Jurkat, Clone E6-1 (cell line): ENCODE measurements around the gene GNAS.

Experiments used
- DNase-seq: peaks from one replicate; pipeline ENCODE4 v3.0.0-alpha.2; 2011; ENCODE audit warnings: low read depth, low spot score
- H3K4me3 ChIP-seq: 2 replicates; pipeline ENCODE4 v1.5.1; 2011; ENCODE audit warnings: mild to moderate bottlenecking, low read length, control low read depth, moderate library complexity

Gene GNAS

DNA sequence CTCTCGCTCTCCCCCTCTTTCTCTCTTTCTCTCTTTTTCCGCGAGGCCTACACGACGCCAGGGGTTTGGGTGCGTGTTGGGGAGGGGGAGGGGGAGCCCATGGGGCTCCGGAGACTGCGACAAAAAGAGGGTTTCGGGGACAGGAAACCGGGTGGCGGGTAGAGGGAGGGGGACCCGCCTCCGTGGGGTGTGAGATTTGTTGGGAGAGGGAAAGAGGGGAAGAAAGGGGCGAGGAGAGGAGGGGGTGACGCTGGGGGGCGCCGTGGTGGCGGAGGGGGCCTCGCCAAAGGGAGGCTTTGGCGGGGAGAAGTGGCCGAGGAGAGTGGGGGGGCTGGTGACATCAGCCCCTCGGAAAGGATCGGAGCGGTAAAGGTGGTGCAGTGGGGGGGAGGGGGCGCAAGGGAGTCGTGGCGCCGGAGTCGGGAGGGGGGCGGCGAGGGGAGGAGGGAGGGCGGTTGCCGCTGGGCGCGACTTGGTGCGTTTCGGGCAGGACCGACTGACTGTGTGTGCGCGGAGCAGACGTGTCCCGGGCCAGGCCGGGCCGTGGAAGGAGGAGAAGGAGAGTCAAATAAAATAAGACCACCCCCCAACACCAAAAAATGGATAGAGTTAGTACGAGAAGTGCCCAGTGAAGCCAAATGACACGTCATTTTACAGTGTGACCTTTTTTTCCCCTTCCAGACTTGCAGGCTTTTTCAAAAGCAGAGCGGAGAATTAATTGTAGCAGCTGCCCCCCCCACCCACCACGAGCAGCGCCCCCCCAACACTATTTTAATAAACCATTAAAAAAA lies 39.8 kb downstream of the GNAS start:
- peak overlapping the region; percentile 61 for H3K4me3 ChIP-seq
- peak; percentile 69 for DNase-seq

DNA sequence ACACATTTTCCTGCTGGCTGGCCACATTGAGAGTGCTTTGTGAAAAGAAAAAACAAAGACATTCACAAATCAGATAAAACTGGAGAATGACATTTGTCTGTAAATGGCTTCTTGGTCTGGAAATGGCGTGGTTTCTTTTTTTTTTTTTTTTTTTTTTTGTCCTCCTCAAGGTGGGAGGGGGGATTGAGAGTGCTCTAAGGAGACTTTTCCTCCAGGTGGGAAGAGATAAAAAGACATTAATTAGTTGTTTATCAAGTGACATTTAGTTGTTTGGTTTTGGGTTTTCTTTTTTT lies 40.4 kb downstream of the GNAS start:
- peak; percentile 28 for DNase-seq
- peak overlapping the region; percentile 61 for H3K4me3 ChIP-seq

DNA sequence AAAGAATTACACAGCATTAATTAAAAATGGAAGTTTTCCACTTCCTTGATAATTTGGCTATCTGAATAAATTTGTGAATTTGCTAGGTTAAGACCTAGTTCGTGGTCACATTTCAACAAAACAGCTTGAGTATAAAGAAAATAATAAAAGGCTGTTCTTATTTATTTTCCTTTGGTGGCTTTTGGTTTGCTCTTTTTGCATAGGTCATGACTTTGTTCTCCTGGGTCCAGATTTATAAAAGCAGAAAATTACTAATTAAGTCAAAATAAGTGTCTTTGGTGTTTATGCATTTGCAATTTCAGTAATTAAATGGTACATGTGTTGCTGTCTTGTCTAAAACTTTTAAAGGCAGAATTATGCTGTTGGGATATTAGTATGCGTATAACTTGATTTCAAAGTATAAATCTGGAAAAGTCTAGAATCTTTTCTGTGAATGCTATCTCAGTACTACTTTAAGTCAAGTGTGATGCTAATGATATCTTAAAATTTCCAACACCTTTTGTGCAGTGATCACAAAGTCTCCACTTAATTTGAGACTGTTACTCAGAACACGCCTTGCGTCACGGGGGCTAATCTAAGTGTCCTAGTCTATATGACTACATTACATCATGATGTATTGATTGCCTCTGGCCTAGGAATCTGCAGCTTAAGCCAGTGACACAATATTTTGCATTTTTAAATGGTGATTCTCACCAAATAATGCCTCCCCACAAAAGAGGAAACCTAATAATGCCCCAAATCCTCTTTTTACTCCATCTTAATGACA lies 41.0 kb downstream of the GNAS start:
- peak overlapping the region; percentile 61 for H3K4me3 ChIP-seq
- no peak for DNase-seq

DNA sequence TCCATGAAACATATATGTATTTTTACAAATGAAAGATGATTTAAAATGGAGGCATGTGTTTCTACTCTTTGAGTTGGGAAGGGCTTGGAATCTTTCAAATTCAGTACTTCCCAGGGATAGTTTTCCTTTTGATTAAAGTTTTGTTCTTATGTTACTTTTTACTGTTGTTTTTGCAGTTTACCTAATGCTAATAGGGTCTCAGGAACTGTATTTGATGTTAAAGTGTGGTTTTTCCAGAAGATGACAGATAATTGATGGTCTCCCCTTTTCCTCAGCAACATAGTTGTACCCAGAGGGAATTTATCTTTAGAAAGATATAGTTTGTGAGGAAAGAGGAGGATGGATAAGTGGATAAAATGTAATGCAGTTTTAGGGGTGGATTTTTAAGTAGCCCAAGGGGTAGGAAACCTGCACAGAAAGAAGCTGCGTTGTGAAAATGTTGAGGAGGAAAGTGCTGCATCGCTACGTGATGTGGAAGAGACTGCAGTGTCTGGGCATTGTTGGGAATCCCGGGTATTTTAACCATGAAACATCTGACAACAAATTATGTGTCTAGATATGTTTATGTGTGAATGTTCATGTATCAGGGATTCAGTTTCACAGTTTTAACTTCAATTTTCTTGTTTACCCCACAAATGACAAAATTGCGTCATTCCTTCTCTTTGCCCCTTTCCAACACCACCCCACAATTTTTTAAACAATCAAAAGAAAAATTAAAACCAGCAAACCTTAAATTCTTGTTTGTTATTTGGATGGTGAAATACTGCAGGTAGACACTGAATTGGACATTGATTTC lies 42.3 kb downstream of the GNAS start:
- no peak for DNase-seq
- H3K4me3 ChIP-seq = no peak overlapping the region

DNA sequence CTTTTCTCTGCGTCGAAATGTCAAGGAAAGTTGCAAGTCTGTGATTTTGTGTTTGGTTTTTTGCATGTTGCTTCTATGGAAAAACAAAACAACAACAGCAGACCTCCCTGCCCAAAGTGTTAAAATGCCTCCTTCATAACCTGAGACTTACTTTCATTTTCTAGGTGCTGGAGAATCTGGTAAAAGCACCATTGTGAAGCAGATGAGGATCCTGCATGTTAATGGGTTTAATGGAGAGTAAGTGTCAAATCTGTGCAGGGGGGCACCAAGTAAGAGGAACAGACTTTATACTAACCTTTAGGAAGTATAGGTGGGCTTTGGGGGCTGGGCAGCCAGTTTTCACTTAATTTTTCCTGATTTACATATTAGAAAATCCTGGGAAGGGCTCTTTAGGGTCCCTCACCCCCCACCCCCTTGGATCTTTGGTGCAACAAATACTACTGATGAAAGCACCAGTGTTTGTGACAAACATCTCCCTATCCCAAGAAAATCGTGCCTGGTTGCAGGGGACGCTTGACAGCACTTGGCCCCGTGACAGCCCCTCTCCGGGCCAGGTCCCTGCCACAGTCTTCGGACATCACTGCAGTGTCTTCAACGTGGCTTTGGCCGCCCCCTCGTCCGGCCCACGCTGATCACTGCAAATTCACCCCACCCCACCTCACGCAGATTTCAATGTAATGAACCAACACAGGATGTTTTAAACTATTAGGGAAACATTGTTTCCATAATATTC lies 43.1 kb downstream of the GNAS start:
- DNase-seq = no peak
- no peak overlapping the region for H3K4me3 ChIP-seq

DNA sequence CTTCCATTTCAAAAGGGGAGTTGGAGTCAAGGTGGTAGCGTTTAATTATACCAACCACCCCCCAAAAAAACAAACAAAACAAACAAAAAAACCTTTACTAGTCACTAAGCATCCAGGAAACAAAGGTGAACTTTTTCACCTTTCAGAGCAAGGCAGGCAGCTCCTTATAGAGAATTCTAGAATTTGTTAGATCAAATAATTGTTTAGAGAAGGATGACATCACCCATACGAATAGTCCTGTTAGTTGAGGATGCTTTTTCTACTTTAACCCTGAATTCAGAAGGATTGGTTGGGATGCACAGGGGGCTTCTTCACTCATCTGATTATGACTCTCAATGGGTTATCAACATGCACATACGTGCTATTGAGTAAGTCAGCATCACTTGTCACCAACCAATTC lies 44.3 kb downstream of the GNAS start:
- no peak overlapping the region for H3K4me3 ChIP-seq
- DNase-seq = no peak

DNA sequence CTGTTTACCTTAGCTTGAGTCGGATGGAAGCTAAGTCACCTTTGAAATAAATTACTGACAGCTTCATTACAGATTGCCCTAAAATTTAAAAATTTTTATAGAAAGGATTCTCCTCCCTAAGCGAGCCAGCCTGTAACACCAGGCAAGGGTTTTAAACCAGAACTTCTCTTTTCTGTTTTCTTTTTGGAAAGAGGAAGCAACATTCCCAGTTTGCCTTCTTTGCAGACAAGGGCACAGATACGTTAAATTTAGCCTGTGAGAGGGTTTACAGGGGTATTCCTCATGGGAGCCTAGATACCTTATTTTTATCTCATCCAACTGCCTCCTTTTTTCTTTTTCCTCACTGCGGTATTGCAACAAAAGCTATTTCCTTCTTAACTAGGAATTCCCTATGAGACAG lies 45.0 kb downstream of the GNAS start:
- H3K4me3 ChIP-seq = no peak overlapping the region
- DNase-seq = no peak

DNA sequence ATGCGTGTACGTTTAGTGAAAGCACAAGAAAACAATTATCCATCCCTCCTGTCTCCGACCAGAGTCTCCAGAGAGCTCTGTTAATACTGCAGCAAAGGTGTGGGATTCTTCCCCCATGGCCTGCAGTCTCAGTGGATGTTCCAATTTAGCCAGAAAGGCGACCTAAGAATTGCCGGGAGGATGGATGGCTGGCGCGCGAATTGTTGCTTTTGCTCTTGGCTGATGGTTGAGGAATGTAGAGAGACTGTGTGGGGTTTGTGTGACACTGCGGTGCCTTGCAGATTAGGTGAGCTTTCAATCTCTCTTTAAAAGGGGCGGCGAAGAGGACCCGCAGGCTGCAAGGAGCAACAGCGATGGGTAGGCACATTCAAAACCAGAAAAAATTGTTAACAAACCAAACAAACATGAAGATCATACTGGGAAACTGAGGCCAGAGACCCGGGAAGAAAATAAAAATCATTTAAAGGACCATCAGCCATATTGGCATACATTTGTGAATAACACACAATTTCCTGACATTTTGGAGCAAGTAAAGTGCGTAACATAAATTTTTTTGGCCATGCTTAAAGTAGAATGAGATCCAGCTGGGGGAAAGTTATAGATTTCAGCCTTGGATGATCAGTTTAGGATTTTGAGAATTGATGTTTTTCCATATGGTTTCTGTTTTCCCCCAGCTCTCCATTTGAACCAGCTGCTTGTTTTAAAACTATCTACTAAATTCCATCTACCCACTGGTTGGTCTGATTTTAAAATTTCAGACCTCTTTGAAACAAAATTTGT lies 46.3 kb downstream of the GNAS start:
- no peak overlapping the region for H3K4me3 ChIP-seq
- DNase-seq = no peak

DNA sequence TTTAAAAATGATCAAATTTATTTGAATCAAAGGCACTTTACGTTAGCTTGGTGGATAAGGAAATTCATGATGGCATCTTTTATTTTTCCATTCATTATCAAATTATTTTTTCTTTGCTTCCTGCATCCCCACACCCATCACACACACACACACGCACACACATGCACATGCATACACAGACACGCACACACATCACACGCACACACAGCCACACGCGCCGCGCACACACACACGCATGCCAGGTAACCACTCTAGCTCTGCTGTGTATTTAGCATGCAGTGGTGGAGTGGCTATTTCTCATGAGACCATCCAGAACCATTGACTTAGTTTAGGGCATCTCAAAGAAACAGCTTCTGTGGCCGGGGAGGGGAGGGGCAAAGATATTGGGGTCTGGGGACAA lies 47.0 kb downstream of the GNAS start:
- no peak for DNase-seq
- no peak overlapping the region for H3K4me3 ChIP-seq

DNA sequence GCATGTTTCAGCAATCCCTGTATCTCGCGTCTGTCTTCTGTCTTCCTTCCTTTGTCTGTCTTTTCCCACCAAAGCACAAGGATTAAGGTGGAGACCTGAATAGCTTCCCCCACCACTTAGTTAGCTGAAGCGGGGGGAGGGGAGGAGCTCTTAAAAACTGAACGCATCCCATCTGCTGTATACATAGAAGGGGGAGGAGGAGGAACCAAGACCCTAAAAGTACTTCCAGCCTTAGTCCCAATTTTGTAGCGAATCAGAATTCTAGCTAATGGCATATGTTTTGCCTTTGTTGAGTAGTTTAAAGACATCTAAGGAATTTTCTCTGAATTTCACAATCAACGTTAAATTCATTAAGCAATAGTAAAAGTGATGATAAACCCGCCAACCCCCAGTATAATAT lies 47.9 kb downstream of the GNAS start:
- DNase-seq = no peak
- H3K4me3 ChIP-seq = no peak overlapping the region

DNA sequence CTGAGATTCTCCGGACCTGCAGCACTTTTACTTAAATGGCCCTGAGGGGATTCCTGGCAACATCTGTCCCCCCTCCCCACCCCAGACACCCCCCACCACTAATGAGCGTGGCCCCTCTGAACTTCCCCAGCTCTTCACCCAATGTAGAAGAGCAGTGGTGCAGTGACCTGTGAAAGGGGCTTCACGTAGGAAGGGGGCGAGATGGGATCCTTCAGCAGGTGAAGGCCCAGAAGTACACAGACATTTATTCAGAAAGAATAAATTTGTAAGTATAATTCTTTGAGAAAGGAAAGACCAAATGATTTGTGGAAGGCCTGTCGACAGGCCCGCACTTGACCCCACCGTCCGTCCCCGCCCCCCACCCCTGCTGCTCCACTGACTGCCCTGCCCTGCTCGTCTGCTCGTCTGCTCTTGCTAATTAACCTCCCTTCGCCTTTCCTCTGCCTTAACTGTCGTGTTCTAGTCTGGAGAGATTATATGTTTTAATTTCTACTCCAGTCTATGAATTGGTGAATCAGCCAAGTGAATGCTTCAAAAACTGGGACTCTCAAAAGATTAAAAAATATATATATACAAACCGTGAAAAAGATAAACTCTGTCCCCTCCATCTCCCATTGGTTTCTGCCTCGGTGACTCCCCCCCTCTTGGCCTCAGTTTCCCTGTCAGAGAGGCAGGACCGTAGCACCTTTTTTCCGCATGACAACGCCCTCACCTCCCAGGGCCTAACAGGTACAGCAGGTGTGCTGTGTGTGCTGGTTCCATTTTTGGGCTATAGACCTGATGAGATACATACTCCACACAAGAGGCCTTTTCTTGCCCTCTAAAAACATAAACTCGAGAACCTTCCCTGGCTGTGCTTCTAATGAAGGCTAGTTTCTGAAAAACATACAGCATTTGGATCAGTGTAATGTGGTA lies 49.2 kb downstream of the GNAS start:
- DNase-seq = no peak
- H3K4me3 ChIP-seq = no peak overlapping the region

DNA sequence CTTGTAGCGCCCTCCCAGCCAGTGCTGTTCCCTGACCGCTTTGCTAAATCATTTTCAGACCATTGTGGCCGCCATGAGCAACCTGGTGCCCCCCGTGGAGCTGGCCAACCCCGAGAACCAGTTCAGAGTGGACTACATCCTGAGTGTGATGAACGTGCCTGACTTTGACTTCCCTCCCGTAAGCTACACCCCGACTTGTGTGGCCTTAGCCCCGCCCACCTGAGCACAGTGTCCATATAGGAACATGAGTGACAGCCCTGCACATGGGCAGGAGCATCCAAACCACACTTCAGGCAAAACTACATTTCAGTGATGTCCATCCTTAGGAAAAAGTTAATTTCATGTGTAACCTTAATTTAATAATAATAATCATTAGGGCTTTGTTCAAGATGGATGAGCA lies 51.1 kb downstream of the GNAS start:
- no peak for DNase-seq
- no peak overlapping the region for H3K4me3 ChIP-seq

DNA sequence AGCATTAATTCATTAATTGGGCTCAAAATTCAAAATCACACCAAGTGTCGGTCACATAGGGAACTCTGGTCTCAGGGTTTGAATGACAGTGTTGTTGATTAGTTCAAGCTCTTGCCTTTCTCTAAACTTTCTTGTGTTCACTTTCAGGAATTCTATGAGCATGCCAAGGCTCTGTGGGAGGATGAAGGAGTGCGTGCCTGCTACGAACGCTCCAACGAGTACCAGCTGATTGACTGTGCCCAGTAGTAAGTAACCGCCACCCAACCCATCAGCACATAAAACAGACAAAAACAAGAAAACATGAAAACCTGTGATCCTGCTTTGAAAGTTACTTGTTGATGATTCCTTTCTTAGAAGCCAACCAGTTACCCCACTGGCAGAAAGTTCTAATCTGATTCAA lies 52.7 kb downstream of the GNAS start:
- no peak overlapping the region for H3K4me3 ChIP-seq
- no peak for DNase-seq

DNA sequence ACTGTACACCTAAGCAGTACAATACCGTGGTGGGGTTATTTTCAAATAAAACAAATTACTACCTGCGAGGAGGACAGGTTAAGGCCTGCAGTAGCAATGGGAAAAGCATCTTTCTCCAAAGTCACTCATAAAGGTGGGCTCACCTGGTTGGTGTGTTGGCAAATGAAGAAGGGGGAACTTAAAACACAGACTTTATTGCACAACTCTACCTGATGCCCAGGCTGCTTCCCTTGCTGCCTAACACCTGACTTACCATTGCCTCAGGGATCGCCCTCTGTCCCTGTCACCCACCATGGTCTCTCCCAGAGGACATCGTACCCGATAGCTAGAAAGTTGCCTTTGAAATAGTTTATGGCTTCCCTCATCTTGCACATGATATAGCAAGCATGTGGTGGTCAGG lies 53.6 kb downstream of the GNAS start:
- DNase-seq = no peak
- no peak overlapping the region for H3K4me3 ChIP-seq

DNA sequence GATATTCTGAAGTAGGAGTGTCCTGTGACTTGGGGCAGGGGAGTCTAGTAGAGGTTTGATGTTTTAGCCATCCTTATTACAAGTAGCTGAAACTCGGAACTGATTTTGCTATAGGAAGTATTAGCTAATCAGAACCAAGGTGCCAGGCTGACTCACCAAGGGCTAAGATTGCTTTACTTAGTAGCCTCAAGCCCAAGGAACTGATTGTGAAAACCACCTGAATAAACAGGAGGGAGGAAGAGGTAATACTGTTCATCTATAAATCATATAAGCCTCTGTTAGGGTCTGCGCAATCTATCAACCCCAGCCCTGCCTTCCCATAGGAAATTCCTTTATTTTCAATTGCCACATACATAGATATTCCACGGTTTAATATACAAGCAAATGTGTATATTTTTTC lies 54.4 kb downstream of the GNAS start:
- DNase-seq = no peak
- H3K4me3 ChIP-seq = no peak overlapping the region

DNA sequence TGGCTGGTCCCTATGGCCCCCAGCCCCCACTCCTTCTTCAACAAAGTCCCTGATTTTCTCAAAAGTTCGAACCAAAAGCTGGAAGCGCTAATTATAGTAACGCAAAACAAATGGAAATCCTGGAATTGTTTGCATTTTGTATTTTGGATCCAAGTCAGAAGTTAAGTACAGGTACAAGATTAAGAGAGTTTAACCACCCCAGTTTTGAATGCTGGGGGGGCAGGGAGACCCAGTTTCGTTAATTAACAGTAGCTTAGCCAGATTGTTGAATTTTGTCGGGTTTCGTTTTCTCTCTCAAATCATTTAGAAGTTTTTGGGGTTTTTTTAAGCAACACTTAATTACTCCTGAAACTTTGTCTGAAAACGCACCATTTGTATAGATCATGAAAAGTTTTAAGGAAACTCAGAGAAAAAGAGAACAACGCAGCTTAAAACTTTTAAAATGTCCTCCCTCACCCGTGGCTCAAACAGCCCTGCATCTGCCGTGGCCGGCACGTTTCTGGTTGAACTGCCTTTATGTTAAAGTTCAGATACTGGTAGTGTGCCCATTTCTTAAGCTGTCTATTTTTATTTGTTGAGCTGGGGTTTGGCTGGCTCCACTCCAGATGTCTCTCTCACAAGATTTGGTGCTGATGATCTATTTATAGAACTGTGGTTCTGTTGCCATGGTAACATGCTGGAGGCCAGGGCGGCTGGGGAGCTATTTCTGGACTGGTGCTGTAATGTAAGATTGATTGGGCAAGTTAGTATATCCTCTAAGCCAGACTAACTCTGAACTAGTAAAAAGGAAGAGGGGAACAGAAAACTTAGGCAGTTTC lies 55.0 kb downstream of the GNAS start:
- peak; percentile 60 for DNase-seq
- H3K4me3 ChIP-seq = no peak overlapping the region

DNA sequence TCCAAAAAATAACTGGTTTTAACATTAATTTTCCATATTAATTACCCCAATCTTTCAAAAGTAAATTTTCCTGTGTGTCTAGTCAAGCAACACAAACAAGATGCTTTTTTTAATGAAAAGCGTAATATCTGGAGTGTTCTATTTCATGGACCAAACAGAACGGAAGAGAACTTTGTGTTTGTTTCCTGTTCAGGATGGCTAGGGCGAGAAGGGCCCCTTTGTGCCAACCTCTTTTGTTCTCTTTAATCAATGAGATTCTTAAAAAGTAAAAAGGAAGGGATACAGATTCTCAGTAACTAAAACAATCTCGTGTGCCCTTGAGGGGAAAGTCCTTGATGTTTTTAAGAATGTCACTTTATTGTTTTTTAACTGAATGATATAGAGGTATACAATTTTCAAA lies 55.7 kb downstream of the GNAS start:
- no peak for DNase-seq
- H3K4me3 ChIP-seq = no peak overlapping the region
